Measurements from ENCODE around the gene RNF145.

GRCh38 chr5:159152876-159153275 lies 56.5 kb downstream of the RNF145 start:
- TF ChIP-seq ZNF460 (CRISPR knock-in tag; IDR thresholded peaks at IDR 0.05; ENCODE audit: borderline replicate concordance) (no peak), CTCF (CRISPR knock-in tag; IDR thresholded peaks at IDR 0.05) (no peak), ZFP91 (CRISPR knock-in tag; IDR thresholded peaks at IDR 0.05; ENCODE audit: borderline replicate concordance) (no peak), EP300 (IDR thresholded peaks at IDR 0.05; ENCODE audit: low read depth in 2 of 2, low read length in 2 of 2) (no peak), EP300 (CRISPR knock-in tag; IDR thresholded peaks at IDR 0.05; ENCODE audit: borderline replicate concordance) (no peak), PCBP1 (IDR thresholded peaks at IDR 0.05; ENCODE audit: borderline replicate concordance, low read depth, low read length) (no peak), TAF1 (CRISPR knock-in tag; IDR thresholded peaks at IDR 0.05) (no peak)

All from HepG2 (cell line).